A673 (cell line): Measurements from ENCODE around the gene TBC1D2B. TPM values are rescaled to one million over a fixed set of nuclear protein-coding genes. Genes with fewer than 3 reads are reported as not detected.
"Not testable (repeated sequence)": the region's sequence is repeated elsewhere in the genome, so short reads cannot be mapped to it uniquely, and the experiment has no call there.

ENCODE experiments used
- BruUV-seq: library from RNA; stranded (reverse); fragments of 400-500 nt; replicated peaks from 2 replicates; lab custom pipeline; 2021; lab: Mats Ljungman, UMichigan
- CTCF ChIA-PET: fragments of 300-600 bp; sonication (Branson Sonifier 250); formaldehyde crosslinking; loops from one replicate; lab custom pipeline; 2022; ENCODE audit warnings: antibody characterized with exemption; lab: Charles Lee
- POLR2A ChIA-PET: fragments of 300-600 bp; sonication (Branson Sonifier 250); formaldehyde crosslinking; loops from one replicate; lab custom pipeline; 2022; ENCODE audit warnings: antibody characterized with exemption; ENCODE audit not compliant: low non-redundant PET; lab: Charles Lee
- DNase-seq: peaks from one replicate; pipeline ENCODE4 v3.0.0-alpha.2; 2015; ENCODE audit warnings: low spot score
- H3K27ac ChIP-seq: fragments of 200-600 bp; sonication (generic); 2 replicates; pipeline ENCODE4 v1.5.1; 2016; ENCODE audit warnings: mixed run types, low read depth, mild to moderate bottlenecking, mixed read lengths, antibody characterized with exemption, low read length; ENCODE audit not compliant: poor library complexity, severe bottlenecking
- H3K27me3 ChIP-seq: fragments of 200-600 bp; sonication (generic); replicated peaks from 2 replicates; pipeline ENCODE4 v1.6.1; 2017; ENCODE audit warnings: mixed run types, low read depth, mild to moderate bottlenecking, mixed read lengths, antibody characterized with exemption, low read length; ENCODE audit not compliant: insufficient read depth, poor library complexity
- H3K36me3 ChIP-seq: fragments of 200-600 bp; sonication (generic); 2 replicates; pipeline ENCODE4 v1.6.1; 2016; ENCODE audit warnings: mixed run types, mild to moderate bottlenecking, mixed read lengths, antibody characterized with exemption, low read length; ENCODE audit not compliant: insufficient read depth, poor library complexity, severe bottlenecking
- H3K4me1 ChIP-seq: fragments of 200-600 bp; sonication (generic); 2 replicates; pipeline ENCODE4 v1.6.1; 2017; ENCODE audit warnings: mixed run types, mild to moderate bottlenecking, mixed read lengths, antibody characterized with exemption, low read length; ENCODE audit not compliant: insufficient read depth, poor library complexity, severe bottlenecking
- H3K4me3 ChIP-seq: fragments of 200-600 bp; sonication (generic); 2 replicates; pipeline ENCODE4 v1.5.1; 2016; ENCODE audit warnings: low read depth, mixed run types, mild to moderate bottlenecking, mixed read lengths, low read length; ENCODE audit not compliant: poor library complexity, severe bottlenecking
- H3K9me3 ChIP-seq: fragments of 200-600 bp; sonication (generic); 2 replicates; pipeline ENCODE4 v1.6.1; 2016; ENCODE audit warnings: mixed run types, low read depth, mild to moderate bottlenecking, mixed read lengths, antibody characterized with exemption, low read length; ENCODE audit not compliant: poor library complexity, severe bottlenecking
- CTCF ChIP-seq: fragments of 300-800, 200-600 bp; sonication (generic); conservative IDR thresholded peaks from 2 replicates; pipeline ENCODE4 v1.5.1; 2017; ENCODE audit warnings: low read depth, mild to moderate bottlenecking, antibody characterized with exemption, low read length, moderate library complexity, mixed read lengths
- EZH2 ChIP-seq: fragments of 200-600 bp; sonication (generic); IDR thresholded peaks from 2 replicates; pipeline ENCODE4 v1.6.1; 2017; ENCODE audit warnings: borderline replicate concordance, low read depth, mild to moderate bottlenecking, mixed read lengths, antibody characterized with exemption, low read length; ENCODE audit not compliant: poor library complexity, severe bottlenecking
- intact Hi-C: fragments of 100-400 bp; cut with micrococcal nuclease; formaldehyde crosslinking; loops from one replicate; pipeline ENCODE4 v1.10.0; 2022; ENCODE audit not compliant: unreplicated experiment
- total RNA-seq: library from RNA; stranded (reverse); gene quantifications from 2 replicates; pipeline ENCODE4 v1.2.3, GENCODE V29; 2021

The TBC1D2B gene
- total RNA-seq, 1 experiment from 2014 or later: 26.0 TPM

- BruUV-seq: no TSS peak
- POLR2A ChIA-PET: no interaction called here
- intact Hi-C loops: no loop called here
Observed at GRCh38 chr15:77964193-77964592, 113.3 kb downstream of the TBC1D2B start.

GRCh38 chr15:77959432-77959879, 118.1 kb downstream of the TBC1D2B start:
- H3K9me3 ChIP-seq: no peaks in the 10 kb centered on the region
- no peak overlapping the region for H3K27ac ChIP-seq
- H3K27me3 ChIP-seq: no peaks in the 10 kb centered on the region
- intact Hi-C loops: loop anchor here (2.0 to 5.0 kb wide), 3 partner anchors 57 to 283 kb away; no protein-coding TSS in a partner anchor
- TF ChIP-seq EZH2 (no peak), CTCF (peak; percentile 94)
- no peaks in the 10 kb centered on the region for H3K36me3 ChIP-seq
- peak; percentile 80 for DNase-seq
- peak overlapping the region; percentile 35 for H3K4me3 ChIP-seq
- ChIA-PET POLR2A (no interaction called here), CTCF (interaction anchor here (0.8 kb wide), 1 partner anchor 149 kb away, joined by 20 read pairs; no protein-coding TSS in a partner anchor)
- BruUV-seq: no TSS peak
- H3K4me1 ChIP-seq: no peaks in the 10 kb centered on the region

More at GRCh38 chr15:77964193-77964592, 113.3 kb downstream of the TBC1D2B start:
- Histone ChIP-seq H3K4me1 (peaks cover 2% of the 10 kb centered on the region), H3K27me3 (no peaks in the 10 kb centered on the region), H3K4me3 (no peak overlapping the region), H3K9me3 (no peaks in the 10 kb centered on the region), H3K27ac (no peak overlapping the region), H3K36me3 (no peaks in the 10 kb centered on the region)
- DNase-seq: no peak
- no peak for TF ChIP-seq EZH2
- no peak for TF ChIP-seq CTCF
- CTCF ChIA-PET: no interaction called here

- peak overlapping the region; percentile 35 for H3K4me3 ChIP-seq
- BruUV-seq, H3K4me1 ChIP-seq, H3K27me3 ChIP-seq, H3K9me3 ChIP-seq, H3K27ac ChIP-seq, DNase-seq, POLR2A ChIA-PET, H3K36me3 ChIP-seq: not testable (repeated sequence)
- CTCF ChIA-PET: interaction anchor here (0.6 to 0.8 kb wide), 2 partner anchors 141 to 149 kb away, joined by 3 to 20 read pairs; no protein-coding TSS in a partner anchor
- intact Hi-C loops: loop anchor here (2.0 to 5.0 kb wide), 3 partner anchors 57 to 284 kb away; no protein-coding TSS in a partner anchor
Observed at GRCh38 chr15:77958716-77959431, 118.6 kb downstream of the TBC1D2B start.

- POLR2A ChIA-PET, H3K9me3 ChIP-seq, H3K27me3 ChIP-seq, H3K27ac ChIP-seq, H3K36me3 ChIP-seq, BruUV-seq, H3K4me3 ChIP-seq, H3K4me1 ChIP-seq, CTCF ChIA-PET, DNase-seq: not testable (repeated sequence)
- intact Hi-C loops: loop anchor here (2.0 to 5.0 kb wide), 3 partner anchors 56 to 285 kb away; no protein-coding TSS in a partner anchor
Observed at GRCh38 chr15:77958021-77958420, 119.5 kb downstream of the TBC1D2B start.

GRCh38 chr15:77953926-77954325, 123.6 kb downstream of the TBC1D2B start:
- BruUV-seq, H3K27me3 ChIP-seq, CTCF ChIA-PET, DNase-seq, POLR2A ChIA-PET, H3K27ac ChIP-seq, intact Hi-C loops, H3K4me1 ChIP-seq, H3K4me3 ChIP-seq, H3K36me3 ChIP-seq, H3K9me3 ChIP-seq: not testable (repeated sequence)
